NCI-H1092 treated with DMSO at 0.1 percent for 48 hours (cell line): ENCODE data around the gene PCSK2.

Experiments
- DNase-seq: peaks from one replicate; lab custom pipeline; 2025; lab: John Stamatoyannopoulos, UW

The PCSK2 gene

GRCh38 chr20:17248224-17248623, 21.4 kb downstream of the PCSK2 start:
- DNase-seq: no peak

GRCh38 chr20:17262786-17263185, 35.9 kb downstream of the PCSK2 start:
- DNase-seq: no peak

- no peak for DNase-seq
Measured at GRCh38 chr20:17273717-17274116, 46.9 kb downstream of the PCSK2 start.

- DNase-seq: no peak
Measured at GRCh38 chr20:17276101-17276500, 49.3 kb downstream of the PCSK2 start.

GRCh38 chr20:17281478-17281877, 54.6 kb downstream of the PCSK2 start:
- peak; percentile 24 for DNase-seq

- no peak for DNase-seq
Measured at GRCh38 chr20:17282501-17282900, 55.7 kb downstream of the PCSK2 start.

- no peak for DNase-seq
Measured at GRCh38 chr20:17287503-17287902, 60.7 kb downstream of the PCSK2 start.

- no peak for DNase-seq
Measured at GRCh38 chr20:17287998-17288397, 61.2 kb downstream of the PCSK2 start.

GRCh38 chr20:17295151-17295726, 68.4 kb downstream of the PCSK2 start:
- peak; percentile 60 for DNase-seq

- DNase-seq: no peak
Measured at GRCh38 chr20:17295991-17296390, 69.2 kb downstream of the PCSK2 start.

- no peak for DNase-seq
Measured at GRCh38 chr20:17298171-17298570, 71.3 kb downstream of the PCSK2 start.

- DNase-seq: no peak
Measured at GRCh38 chr20:17298751-17299150, 71.9 kb downstream of the PCSK2 start.

GRCh38 chr20:17300113-17300512, 73.3 kb downstream of the PCSK2 start:
- no peak for DNase-seq

GRCh38 chr20:17304774-17305173, 77.9 kb downstream of the PCSK2 start:
- no peak for DNase-seq

- DNase-seq: no peak
Measured at GRCh38 chr20:17306427-17306826, 79.6 kb downstream of the PCSK2 start.

- no peak for DNase-seq
Measured at GRCh38 chr20:17314264-17314663, 87.4 kb downstream of the PCSK2 start.

GRCh38 chr20:17315407-17316231, 88.8 kb downstream of the PCSK2 start:
- no peak for DNase-seq

GRCh38 chr20:17316316-17317038, 89.6 kb downstream of the PCSK2 start:
- DNase-seq: no peak

GRCh38 chr20:17317341-17317740, 90.5 kb downstream of the PCSK2 start:
- no peak for DNase-seq

GRCh38 chr20:17320456-17320855, 93.6 kb downstream of the PCSK2 start:
- no peak for DNase-seq

GRCh38 chr20:17326096-17326495, 99.3 kb downstream of the PCSK2 start:
- no peak for DNase-seq

- no peak for DNase-seq
Measured at GRCh38 chr20:17327185-17328148, 100.6 kb downstream of the PCSK2 start.
